Measurements from ENCODE around the gene LPIN3. TPM values are rescaled to one million over a fixed set of nuclear protein-coding genes. Genes with fewer than 3 reads are reported as not detected.

LPIN3 gene
- total and polyA plus RNA-seq, 2 of the 4 experiments (the other 2 are of a cell fraction), result 2.3 to 8.3 TPM

DNA sequence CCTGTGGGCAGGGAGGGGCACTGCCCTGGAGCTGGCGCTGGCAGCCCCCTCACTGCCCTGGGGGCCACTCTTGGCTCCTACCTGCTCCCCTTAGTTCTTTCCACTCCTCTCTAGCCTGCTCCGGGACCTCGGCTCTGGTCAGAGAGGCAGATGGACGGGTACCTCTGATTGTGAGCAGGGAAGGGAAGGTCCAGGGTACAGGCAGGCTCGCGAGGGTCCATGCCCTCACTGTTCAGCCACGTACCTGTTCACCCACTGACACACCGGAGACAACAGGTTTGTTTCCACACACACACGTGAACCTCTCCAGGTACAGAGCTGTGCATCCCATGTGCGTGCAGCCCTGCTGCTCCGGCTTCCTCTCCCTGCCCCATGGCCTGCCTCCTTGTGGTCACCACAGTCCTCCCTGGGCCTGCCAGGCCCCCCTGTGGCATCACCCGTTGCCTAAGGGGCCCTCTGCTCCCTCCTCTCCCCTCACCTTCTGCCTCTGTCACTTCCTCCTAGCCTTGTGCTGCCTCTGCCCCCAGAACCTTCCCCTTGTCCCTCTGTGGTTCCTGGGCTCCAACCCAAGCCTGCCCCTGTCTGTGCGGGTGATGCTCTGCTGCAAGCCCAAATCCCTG, 23.7 kb downstream of the LPIN3 start:
- H2AK9ac ChIP-seq (replicated peaks; ENCODE audit: low read depth, low read length, poor library complexity), result no peak overlapping the region
- no peak overlapping the region for H2BK5ac ChIP-seq (ENCODE audit: low read depth, low read length, poor library complexity, severe bottlenecking)
- H2BK20ac ChIP-seq (ENCODE audit: low read depth, low read length), result no peak overlapping the region
- no peak overlapping the region for H3K27ac ChIP-seq (ENCODE audit: insufficient read depth, low read length)
- no peak for ATAC-seq (ENCODE audit: low read depth)
- H3K4me2 ChIP-seq (ENCODE audit: low read depth, low read length), result no peak overlapping the region
- no peaks in the 10 kb centered on the region for H3K9me3 ChIP-seq (ENCODE audit: control insufficient read depth, insufficient read depth, low read length)
- ChIA-PET CTCF (no interaction called here), POLR2A (ENCODE audit: unreplicated experiment) (no interaction called here)
- no peak for DNase-seq
- H4K91ac ChIP-seq (ENCODE audit: insufficient read depth, low read depth, low read length), result no peak overlapping the region
- no peak overlapping the region for H3K4ac ChIP-seq (ENCODE audit: low read depth, low read length)
- in situ Hi-C loops (cut with MboI; ENCODE audit: low sequenced_read_pairs), result no loop called here
- H2BK120ac ChIP-seq (ENCODE audit: low read depth, low read length), result no peak overlapping the region
- H2AK5ac ChIP-seq (ENCODE audit: low read depth, low read length), result no peak overlapping the region
- no peak overlapping the region for H2AFZ ChIP-seq (replicated peaks; ENCODE audit: low read length, poor library complexity)
- peaks cover 4% of the 10 kb centered on the region; the same call in 1 of the 2 replicates for H4K20me1 ChIP-seq (ENCODE audit: insufficient read depth, low read length)
- no peak for TF ChIP-seq POLR2A (IDR thresholded peaks at IDR 0.05; ENCODE audit: low read depth, low read length)
- TF ChIP-seq BHLHE40 (IDR thresholded peaks at IDR 0.05; ENCODE audit: low read depth, low read length), result no peak
- no peak for TF ChIP-seq CEBPB (IDR thresholded peaks at IDR 0.05; ENCODE audit: low read depth, low read length)
- no peak for TF ChIP-seq MAFK (IDR thresholded peaks at IDR 0.05; ENCODE audit: low read depth, low read length)
- TF ChIP-seq MAZ (IDR thresholded peaks at IDR 0.05; ENCODE audit: borderline replicate concordance, low read depth, low read length), result no peak
- TF ChIP-seq, protein P1, sequence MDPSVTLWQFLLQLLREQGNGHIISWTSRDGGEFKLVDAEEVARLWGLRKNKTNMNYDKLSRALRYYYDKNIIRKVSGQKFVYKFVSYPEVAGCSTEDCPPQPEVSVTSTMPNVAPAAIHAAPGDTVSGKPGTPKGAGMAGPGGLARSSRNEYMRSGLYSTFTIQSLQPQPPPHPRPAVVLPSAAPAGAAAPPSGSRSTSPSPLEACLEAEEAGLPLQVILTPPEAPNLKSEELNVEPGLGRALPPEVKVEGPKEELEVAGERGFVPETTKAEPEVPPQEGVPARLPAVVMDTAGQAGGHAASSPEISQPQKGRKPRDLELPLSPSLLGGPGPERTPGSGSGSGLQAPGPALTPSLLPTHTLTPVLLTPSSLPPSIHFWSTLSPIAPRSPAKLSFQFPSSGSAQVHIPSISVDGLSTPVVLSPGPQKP (IDR thresholded peaks at IDR 0.05; ENCODE audit: borderline replicate concordance, low read depth, low read length), result no peak
- TF ChIP-seq CHD1 (IDR thresholded peaks at IDR 0.05; ENCODE audit: low read depth, low read length), result no peak
- TF ChIP-seq RFX5 (IDR thresholded peaks at IDR 0.05; ENCODE audit: low read depth, low read length), result no peak
- H3K23ac ChIP-seq (ENCODE audit: low read depth, low read length), result no peak overlapping the region
- H3K4me1 ChIP-seq (ENCODE audit: control insufficient read depth, insufficient read depth, low read length), result no peaks in the 10 kb centered on the region
- H3K9me1 ChIP-seq (ENCODE audit: insufficient read depth, low read length), result no peaks in the 10 kb centered on the region
- H3K79me1 ChIP-seq (ENCODE audit: low read depth in 1 of 2, low read length in 2 of 2), result no peaks in the 10 kb centered on the region
- H3K14ac ChIP-seq (replicated peaks; ENCODE audit: low read depth, low read length), result no peak overlapping the region
- H4K5ac ChIP-seq (ENCODE audit: low read depth, low read length), result no peak overlapping the region
- no peak overlapping the region for H4K8ac ChIP-seq (ENCODE audit: low read depth in 2 of 2, low read length in 2 of 2)
- H3K9ac ChIP-seq (ENCODE audit: low read depth, low read length), result no peak overlapping the region
- H3K18ac ChIP-seq (ENCODE audit: low read depth, low read length), result no peak overlapping the region
- no peak overlapping the region for H3K56ac ChIP-seq (ENCODE audit: extremely low read depth, insufficient read depth, low read length)
- dilution Hi-C loops (cut with HindIII; ENCODE audit: low sequenced_read_pairs, unreplicated experiment), result no loop called here
- H3K27me3 ChIP-seq (ENCODE audit: control insufficient read depth, insufficient read depth, low read length), result peaks cover 51% of the 10 kb centered on the region
- H2BK15ac ChIP-seq (ENCODE audit: low read depth, low read length), result no peak overlapping the region
- H3K4me3 ChIP-seq (ENCODE audit: insufficient read depth, low read depth, low read length), result no peak overlapping the region
- intact Hi-C loops (cut with micrococcal nuclease), result no loop called here
- BruUV-seq (replicated peaks), result no TSS peak
- H3K36me3 ChIP-seq (ENCODE audit: control insufficient read depth, insufficient read depth, low read length), result no peaks in the 10 kb centered on the region
- WGBS, 2 experiments (ENCODE audit: extremely low coverage in 2 of 2, insufficient read length in 1 of 2), result 84% methylated on average over 7 of the region's 13 CpGs; no CpG with 5 or more reads in 1 of the 2 experiments

Data from IMR-90 (cell line).